ENCODE results near the gene EML4. TPM values are rescaled to one million over a fixed set of nuclear protein-coding genes. Genes with fewer than 3 reads are reported as not detected.

The EML4 gene
- polyA plus RNA-seq, 1 of the 3 experiments (the other 2 are of a cell fraction), result 35.0 TPM

- TF ChIP-seq ELF1 (IDR thresholded peaks at IDR 0.05) (no peak), NRF1 (IDR thresholded peaks at IDR 0.05; ENCODE audit: low read depth, low read length) (no peak), REST (IDR thresholded peaks at IDR 0.05; ENCODE audit: low read depth, low read length) (no peak), RCOR1 (IDR thresholded peaks at IDR 0.05; ENCODE audit: low read length) (no peak), POLR2AphosphoS5 (IDR thresholded peaks at IDR 0.05; ENCODE audit: low read depth, low read length) (no peak), RFX5 (IDR thresholded peaks at IDR 0.05; ENCODE audit: low read length) (no peak), FOXJ3 (CRISPR knock-in tag; IDR thresholded peaks at IDR 0.05) (no peak), PBX3 (IDR thresholded peaks at IDR 0.05) (no peak), MEF2A (IDR thresholded peaks at IDR 0.05; ENCODE audit: borderline replicate concordance, low read depth) (no peak)
- Histone ChIP-seq H4K20me1 (ENCODE audit: insufficient read depth) (peaks cover 11% of the 10 kb centered on the region), H3K27me3 (ENCODE audit: insufficient read depth) (no peaks in the 10 kb centered on the region), H3K9me3 (no peaks in the 10 kb centered on the region), H3K79me2 (ENCODE audit: insufficient read depth) (peaks cover 83% of the 10 kb centered on the region), H3K27ac (ENCODE audit: low read depth in 2 of 2, low read length in 1 of 2) (no peak overlapping the region), H2AFZ (ENCODE audit: low read depth) (no peak overlapping the region), H3K36me3 (replicated peaks in 1 of 2; ENCODE audit: control insufficient read depth in 1 of 2, insufficient read depth in 2 of 2, low read length in 1 of 2) (no peaks in the 10 kb centered on the region), H3K4me2 (no peak overlapping the region), H3K4me1 (ENCODE audit: control insufficient read depth in 1 of 2, insufficient read depth in 2 of 2, low read depth in 1 of 2, low read length in 1 of 2) (peaks cover 2 to 11% of the 10 kb centered on the region in 2 experiments; a peak in 3 of 4 replicates), H3K4me3 (ENCODE audit: low read depth in 2 of 2, low read length in 1 of 2) (no peak overlapping the region), H3K9ac (no peak overlapping the region), H3F3A (replicated peaks; ENCODE audit: insufficient read depth) (no peaks in the 10 kb centered on the region), H3K9me2 (no peaks in the 10 kb centered on the region)
- no peak for DNase-seq
- WGBS (ENCODE audit: low lambda C conversion rate), result 70% methylated on average over 1 of the region's 1 CpG
- CTCF ChIA-PET, result interaction anchor here (0.8 to 6.4 kb wide), 14 partner anchors 9 to 389 kb away, joined by 3 to 46 read pairs (median 4); no protein-coding TSS in a partner anchor
- POLR2A ChIA-PET, result interaction anchor here (0.5 to 0.6 kb wide), 2 partner anchors 104 to 455 kb away, joined by 3 read pairs; no protein-coding TSS in a partner anchor
These were observed 70.7 kb downstream of the EML4 start for GRCh38 chr2:42239811-42240210.

GRCh38 chr2:42241517-42241916 is 72.4 kb downstream of the EML4 start:
- TF ChIP-seq USF1 (IDR thresholded peaks at IDR 0.05; ENCODE audit: borderline replicate concordance, low read depth) (no peak), EP300 (IDR thresholded peaks at IDR 0.05; ENCODE audit: borderline replicate concordance in 1 of 2, low read depth in 1 of 2, low read length in 1 of 2) (no peak), POLR2AphosphoS5 (IDR thresholded peaks at IDR 0.05; ENCODE audit: low read depth, low read length) (no peak), RFX5 (IDR thresholded peaks at IDR 0.05; ENCODE audit: low read length) (no peak)
- H4K20me1 ChIP-seq (ENCODE audit: insufficient read depth), result peaks cover 11% of the 10 kb centered on the region
- H3K36me3 ChIP-seq (replicated peaks in 1 of 2; ENCODE audit: control insufficient read depth in 1 of 2, insufficient read depth in 2 of 2, low read length in 1 of 2), result peaks cover 7 to 12% of the 10 kb centered on the region in 2 experiments
- no peaks in the 10 kb centered on the region for H3K27me3 ChIP-seq (ENCODE audit: insufficient read depth)
- no peak overlapping the region for H2AFZ ChIP-seq (ENCODE audit: low read depth)
- H3K9me3 ChIP-seq, result no peaks in the 10 kb centered on the region; the same call in 1 of the 2 replicates
- H3K4me1 ChIP-seq (ENCODE audit: control insufficient read depth in 1 of 2, insufficient read depth in 2 of 2, low read depth in 1 of 2, low read length in 1 of 2), result peaks cover 2 to 11% of the 10 kb centered on the region in 2 experiments; a peak in 3 of 4 replicates
- no peaks in the 10 kb centered on the region for H3F3A ChIP-seq (replicated peaks; ENCODE audit: insufficient read depth)
- H3K4me2 ChIP-seq, result no peak overlapping the region
- DNase-seq, result no peak
- peak overlapping the region in 1 of 2 experiments; percentile 8; a peak in 1 of 4 replicates for H3K27ac ChIP-seq (ENCODE audit: low read depth in 2 of 2, low read length in 1 of 2)
- 85% methylated on average over 4 of the region's 4 CpGs for WGBS (ENCODE audit: low lambda C conversion rate)
- H3K9ac ChIP-seq, result no peak overlapping the region
- no peaks in the 10 kb centered on the region for H3K9me2 ChIP-seq
- H3K4me3 ChIP-seq (ENCODE audit: low read depth in 2 of 2, low read length in 1 of 2), result no peak overlapping the region
- POLR2A ChIA-PET, result no interaction called here
- peaks cover 67% of the 10 kb centered on the region for H3K79me2 ChIP-seq (ENCODE audit: insufficient read depth)
- CTCF ChIA-PET, result interaction anchor here (0.8 to 6.4 kb wide), 5 partner anchors 12 to 1319 kb away, joined by 3 to 46 read pairs (median 7); no protein-coding TSS in a partner anchor

Data from SK-N-SH (cell line).